Posterior vena cava (tissue), 2 donors: ENCODE measurements around the gene NOTCH4. TPM values are rescaled to one million over a fixed set of nuclear protein-coding genes. Genes with fewer than 3 reads are reported as not detected.

Source experiments
- DNase-seq: peaks from one replicate; pipeline ENCODE4 v3.0.0-alpha.2; 2020; ENCODE audit warnings: low spot score
- intact Hi-C, 2 donors: fragments of 100-400 bp; cut with DNase I; formaldehyde crosslinking; loops; one replicate each; pipeline versions ENCODE4 v1.14.1 to v1.14.2; 2022 to 2023
- total RNA-seq, 2 donors: library from RNA; stranded (reverse); fragmentation: NEBNext Ultra II Directional; extraction: Animal tissue kit (Norgen Biotek cat#: 25700); gene quantifications; one replicate each; pipeline ENCODE4 v1.2.1, GENCODE V29; 2021
- donor health status: DM: yes; HTN: yes; CAD: no.
- donor health status: DM: yes; HTN: yes; CAD: no.

The NOTCH4 gene
- total RNA-seq, 2 donors from 2014 or later, result 17.3 to 24.1 TPM

DNA sequence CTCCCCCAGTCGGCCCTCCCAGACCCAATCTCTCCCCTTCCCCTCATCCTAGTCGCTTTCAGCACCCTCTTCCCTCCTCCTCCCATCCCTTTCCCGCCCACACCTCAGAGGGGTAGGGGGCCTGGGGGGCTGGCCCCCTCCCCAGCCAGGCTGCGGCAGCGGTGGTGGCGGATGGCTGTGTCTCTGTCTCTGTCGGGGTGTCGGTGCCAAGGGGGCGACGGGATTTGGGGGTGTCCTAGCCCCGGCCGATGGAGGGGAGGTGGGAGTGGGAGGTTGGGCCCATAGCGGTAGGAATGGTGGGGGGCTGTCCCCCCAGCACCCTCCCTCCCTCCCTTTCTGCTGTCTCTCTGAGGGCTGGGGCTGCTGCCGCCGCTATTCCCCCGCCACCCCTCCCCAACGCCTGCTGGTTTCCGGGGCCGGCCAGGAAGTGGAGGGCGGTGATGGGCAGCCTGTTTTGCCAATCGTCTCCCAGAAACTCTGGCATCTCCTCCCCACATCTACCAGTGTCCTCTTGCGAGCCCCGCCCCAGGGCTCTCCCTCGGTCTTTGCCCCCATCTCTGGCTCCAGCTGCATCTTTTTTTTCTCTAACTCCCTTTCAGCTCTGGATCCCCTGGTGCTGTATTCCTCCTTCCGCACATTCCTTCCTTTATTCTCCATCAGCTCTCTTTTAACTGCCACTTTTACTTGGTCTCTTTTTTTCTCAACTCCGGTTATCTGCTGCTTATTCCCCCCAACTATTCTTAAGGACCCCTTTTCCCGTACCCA lies 48.0 kb downstream of the NOTCH4 start, which contains the start of gene AGPAT1:
TSS of gene AGPAT1 (minus strand) at position 374 of the 765 bp plus-strand sequence. CDS start 4,588 bp downstream, outside the sequence.
- DNase-seq, result peak; percentile 99
- intact Hi-C loops, result loop anchor here in 1 of 2 donors (5.0 kb wide), 1 partner anchor 49 kb away; the partner anchor contains the start of gene ATF6B

DNA sequence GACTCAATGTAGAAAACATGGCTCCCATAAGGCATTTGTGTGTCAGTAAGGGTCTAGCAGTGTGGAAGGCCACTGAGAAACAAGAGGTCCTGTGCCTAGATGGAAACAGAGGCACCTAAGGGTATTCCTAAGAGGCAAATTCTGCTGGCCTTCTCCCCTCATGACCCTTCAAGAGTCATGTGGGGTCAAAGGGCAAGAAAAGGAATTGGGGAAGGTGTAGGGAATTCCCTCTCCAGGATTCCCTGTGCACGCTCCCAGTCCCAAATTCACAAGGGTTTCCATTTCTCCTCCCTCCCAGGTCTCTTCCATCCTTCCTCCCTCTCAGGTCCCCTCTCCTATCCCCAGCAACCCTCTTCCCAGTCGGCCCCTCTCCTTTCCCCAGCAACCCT lies 48.6 kb downstream of the NOTCH4 start:
- intact Hi-C loops, result loop anchor here in 1 of 2 donors (5.0 kb wide), 1 partner anchor 48 kb away; the partner anchor contains the start of gene ATF6B

DNA sequence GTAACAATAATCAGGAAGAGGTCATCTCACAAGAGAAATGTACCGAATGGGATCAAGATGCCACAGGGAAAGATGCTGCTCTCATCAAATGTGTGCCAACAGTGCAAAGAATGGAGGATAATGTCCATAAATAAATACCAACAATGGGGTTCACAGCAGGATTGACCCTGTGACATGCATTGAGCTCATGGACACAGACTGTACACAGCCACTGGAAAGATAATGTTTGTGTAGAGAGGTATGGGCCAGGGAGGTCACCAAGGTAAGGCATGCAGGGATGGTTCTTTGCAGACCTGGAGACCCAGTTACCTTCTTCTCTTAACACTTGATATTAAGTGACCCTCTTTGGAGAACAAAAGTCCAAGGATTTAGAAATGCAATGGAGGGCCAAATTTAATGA lies 49.5 kb downstream of the NOTCH4 start:
- DNase-seq, result no peak
- intact Hi-C loops, result no loop called here

More for the DNA sequence above, 48.6 kb downstream of the NOTCH4 start:
- DNase-seq, result no peak

DNA sequence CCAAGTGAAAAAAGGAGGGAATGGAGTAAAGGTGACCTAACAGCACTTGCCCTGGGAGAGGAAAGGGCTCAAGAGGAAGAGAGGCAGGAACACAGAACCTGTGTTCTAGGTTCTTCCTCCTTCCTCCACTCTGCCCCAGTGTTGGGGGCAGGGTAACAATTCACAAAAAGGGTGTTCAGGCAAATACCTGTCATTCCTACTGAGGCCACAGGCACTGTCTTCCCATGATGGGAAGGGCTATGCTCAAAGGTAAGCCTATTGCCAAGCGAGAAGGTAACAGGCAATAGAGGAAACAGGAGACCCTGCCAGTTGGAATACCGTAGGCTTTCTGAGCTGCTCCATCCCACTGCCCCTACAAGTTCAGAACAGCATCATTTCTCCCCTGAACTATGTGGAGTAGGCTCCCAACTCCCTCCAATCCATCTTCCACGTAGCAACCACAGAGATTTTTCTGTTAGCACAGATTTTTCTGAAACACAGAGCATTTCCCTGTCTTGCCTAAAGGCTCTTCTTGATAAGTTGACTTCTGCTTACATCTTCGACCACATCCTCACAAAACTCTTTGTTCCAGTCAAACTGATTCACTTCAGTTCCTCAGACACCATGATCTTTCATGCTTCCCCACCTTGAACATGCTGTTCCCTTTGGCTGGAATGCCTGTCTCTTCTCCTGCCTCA lies 50.7 kb downstream of the NOTCH4 start:
- no peak for DNase-seq
- intact Hi-C loops, result no loop called here

DNA sequence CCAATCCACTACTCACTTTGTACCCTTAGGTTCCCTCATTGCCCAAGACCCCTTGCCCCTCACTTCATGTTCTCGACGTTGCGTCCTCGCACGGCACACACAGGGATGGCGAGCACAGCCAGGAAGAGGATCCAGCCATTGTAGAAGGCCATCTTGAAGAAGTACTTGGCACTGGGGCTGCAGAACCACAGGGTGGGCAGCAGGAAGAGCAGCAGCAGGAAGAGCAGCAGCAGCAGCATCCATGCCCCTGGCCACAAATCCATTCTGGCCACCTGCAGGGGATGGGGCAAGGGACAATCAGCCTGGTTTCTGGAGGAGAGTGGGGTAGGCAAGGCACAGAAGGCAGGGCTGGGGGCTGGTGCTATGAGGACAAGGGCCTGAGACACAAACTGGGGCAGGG lies 52.6 kb downstream of the NOTCH4 start:
- intact Hi-C loops, result no loop called here

DNA sequence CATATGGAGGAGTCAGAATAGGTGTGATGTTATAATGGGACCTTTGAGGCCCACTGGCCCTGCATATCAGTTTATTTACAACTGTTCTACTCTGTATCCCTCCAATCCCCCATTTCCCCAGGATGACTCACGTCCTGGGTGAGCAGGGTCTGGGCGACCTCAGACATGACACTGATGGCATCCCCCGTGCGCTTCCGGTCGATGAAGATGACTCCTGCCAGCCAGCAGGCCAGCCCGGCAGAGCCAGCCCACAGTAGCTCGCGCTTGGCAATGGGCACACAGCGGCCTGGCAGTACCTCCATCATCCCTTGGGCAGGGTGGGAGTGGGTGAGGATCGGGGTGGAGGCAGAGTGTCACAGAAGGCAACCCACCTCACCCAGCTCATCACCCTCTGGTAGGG lies 53.6 kb downstream of the NOTCH4 start:
- intact Hi-C loops, result no loop called here
- DNase-seq, result no peak

More for the DNA sequence above, 52.6 kb downstream of the NOTCH4 start:
- no peak for DNase-seq

DNA sequence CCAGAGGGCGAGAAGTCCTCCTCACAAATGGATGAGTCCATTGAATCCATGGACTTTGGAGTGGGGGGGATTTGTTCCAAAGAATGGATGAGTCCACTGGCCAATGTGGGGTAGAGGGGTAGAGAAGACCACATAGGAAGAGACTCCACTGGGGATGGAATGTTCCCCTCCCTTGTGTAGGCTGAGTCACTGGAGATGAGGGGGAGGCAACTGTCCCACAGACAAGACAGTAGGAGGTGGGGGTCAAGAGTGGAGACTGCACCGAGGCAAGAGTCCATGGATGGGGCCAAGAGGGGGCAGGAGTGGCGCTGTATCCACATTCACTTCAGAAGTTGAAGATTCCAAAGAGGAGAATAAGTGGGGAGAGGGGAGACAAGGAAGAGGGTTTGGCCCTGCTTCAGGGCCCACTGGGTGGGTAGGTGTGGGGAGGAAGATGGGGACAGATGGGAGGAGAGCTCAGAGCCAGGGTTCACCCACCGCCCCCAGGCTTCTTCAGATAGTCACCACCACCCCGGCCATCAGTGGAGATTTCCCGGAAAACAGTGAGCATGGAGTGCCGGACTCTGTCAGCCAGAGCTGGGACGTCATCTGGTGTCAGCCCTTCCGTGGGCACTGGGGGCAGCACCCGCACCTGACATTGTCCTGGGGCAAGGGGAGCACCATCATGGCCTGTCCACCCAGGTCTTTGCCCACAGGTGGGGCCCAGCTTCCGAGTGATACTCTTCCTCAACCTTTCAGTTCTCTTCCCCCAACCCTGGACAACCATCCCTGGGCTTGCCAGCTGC lies 54.9 kb downstream of the NOTCH4 start:
- no peak for DNase-seq

DNA sequence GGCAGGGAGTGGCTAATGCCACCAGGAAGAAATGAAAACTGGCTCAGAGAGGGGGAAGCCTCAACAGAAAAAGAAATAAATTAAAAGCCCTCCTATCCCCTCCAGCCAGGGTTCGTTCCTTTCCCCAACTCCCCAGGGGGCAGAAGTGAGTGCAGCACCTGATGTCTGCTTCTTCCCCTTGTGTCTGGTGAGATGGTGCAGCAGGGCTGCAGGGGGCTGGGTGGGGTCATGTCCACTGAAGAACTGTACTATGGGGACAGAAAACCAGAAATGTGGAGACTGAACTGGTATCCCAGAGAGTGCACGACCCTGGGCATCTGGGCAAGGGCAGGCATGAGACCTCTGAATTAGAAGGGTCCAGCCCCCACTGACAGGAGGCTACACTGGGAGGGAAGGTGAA lies 55.5 kb downstream of the NOTCH4 start:
- intact Hi-C loops, result no loop called here
- DNase-seq, result no peak

More for the DNA sequence above, 54.9 kb downstream of the NOTCH4 start:
- intact Hi-C loops, result no loop called here

DNA sequence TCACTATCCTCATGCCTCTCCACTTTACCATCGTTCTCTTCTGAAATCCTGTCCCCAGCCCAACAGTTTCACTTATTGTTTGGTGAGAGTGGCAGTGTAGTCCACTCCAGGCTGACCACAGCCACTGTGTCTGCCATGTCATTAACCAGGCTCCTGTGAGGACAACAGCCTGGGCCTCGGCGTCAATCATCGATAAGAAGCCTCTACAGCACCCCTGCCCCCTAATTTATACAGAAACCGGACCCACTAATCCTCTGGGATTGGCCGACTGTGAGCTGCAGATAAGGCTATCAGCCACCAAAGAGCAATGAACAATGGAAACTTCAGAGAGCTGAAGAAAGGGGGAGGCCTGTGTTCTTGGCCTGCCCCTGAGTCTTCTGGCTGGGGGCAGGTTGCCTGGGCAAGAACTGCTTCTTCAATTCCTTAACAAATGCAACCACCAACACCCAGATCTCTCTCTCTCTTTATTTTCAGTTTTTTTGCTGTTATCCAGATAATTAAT lies 56.1 kb downstream of the NOTCH4 start:
- DNase-seq, result no peak
- intact Hi-C loops, result no loop called here

DNA sequence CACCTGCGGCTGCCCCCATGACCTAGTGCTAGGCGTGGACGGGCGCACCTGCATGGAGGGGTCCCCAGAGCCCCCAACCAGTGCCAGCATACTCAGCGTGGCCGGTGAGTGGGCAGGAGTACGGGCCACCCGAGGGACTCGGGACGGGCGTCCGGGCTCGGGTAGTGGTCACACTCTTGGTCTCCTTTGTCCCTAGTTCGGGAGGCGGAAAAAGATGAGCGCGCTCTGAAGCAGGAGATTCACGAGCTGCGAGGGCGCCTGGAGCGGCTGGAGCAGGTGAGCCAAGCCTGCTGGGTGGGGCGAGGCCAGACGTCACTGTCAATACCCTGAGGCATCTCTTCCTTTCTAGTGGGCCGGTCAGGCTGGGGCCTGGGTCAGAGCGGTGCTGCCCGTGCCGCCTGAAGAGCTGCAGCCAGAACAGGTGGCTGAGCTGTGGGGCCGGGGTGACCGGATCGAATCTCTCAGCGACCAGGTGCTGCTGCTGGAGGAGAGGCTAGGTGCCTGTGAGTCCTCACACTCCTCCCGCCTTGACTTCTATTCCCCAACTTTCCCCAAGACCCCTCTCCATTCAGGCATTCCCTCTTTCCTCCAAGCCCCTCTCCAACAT lies 56.6 kb downstream of the NOTCH4 start:
- no peak for DNase-seq

DNA sequence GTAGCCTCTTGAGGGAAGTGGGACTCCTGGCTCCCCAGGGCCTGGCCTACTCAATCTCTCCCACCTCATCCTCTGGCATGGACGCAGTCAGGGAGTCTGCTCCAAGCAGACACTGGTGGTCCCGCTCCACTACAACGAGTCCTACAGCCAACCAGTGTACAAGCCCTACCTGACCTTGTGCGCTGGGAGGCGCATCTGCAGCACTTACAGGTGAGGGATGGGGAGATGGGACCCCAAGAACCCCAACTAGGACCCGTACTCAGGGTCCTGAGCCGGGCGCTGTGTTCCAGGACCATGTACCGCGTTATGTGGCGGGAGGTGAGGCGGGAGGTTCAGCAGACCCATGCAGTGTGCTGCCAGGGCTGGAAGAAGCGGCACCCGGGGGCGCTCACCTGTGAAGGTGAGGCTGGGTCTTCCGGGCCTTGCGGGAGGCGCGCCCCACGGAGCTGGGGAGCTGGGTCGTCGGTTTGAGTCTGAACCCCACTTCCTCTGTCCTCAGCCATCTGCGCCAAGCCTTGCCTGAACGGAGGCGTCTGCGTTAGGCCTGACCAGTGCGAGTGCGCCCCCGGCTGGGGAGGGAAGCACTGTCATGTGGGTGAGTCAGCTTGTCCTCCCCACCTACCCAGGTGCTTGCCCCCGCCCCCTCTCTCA lies 57.3 kb downstream of the NOTCH4 start:
- no peak for DNase-seq
- intact Hi-C loops, result no loop called here

More for the DNA sequence above, 56.6 kb downstream of the NOTCH4 start:
- intact Hi-C loops, result no loop called here

DNA sequence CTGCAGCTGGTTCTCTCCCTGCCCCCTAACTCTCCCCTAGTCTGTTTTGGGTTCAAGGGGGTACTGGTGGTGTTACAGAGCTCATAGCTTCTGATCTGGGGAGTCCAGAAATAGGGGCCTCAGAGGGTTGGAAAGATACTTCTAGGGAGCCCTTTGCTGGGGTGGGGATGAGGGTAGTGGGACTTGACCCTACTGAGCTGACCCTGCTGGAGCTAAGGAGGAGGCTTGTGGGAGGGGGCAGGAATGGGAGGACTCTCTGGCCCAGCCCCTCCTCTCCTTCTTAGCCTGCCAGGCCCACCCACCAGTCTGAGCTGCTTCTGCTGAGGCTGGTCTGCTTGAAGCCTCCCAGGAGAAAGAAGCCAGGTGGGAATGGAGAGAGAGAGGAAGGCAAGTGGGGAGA lies 59.6 kb downstream of the NOTCH4 start, which contains the start of gene EGFL8:
TSS of gene EGFL8 (plus strand) at position 301 of the 400 bp plus-strand sequence. CDS start 1,571 bp downstream, outside the sequence.
- DNase-seq, result no peak
- intact Hi-C loops, result no loop called here

DNA sequence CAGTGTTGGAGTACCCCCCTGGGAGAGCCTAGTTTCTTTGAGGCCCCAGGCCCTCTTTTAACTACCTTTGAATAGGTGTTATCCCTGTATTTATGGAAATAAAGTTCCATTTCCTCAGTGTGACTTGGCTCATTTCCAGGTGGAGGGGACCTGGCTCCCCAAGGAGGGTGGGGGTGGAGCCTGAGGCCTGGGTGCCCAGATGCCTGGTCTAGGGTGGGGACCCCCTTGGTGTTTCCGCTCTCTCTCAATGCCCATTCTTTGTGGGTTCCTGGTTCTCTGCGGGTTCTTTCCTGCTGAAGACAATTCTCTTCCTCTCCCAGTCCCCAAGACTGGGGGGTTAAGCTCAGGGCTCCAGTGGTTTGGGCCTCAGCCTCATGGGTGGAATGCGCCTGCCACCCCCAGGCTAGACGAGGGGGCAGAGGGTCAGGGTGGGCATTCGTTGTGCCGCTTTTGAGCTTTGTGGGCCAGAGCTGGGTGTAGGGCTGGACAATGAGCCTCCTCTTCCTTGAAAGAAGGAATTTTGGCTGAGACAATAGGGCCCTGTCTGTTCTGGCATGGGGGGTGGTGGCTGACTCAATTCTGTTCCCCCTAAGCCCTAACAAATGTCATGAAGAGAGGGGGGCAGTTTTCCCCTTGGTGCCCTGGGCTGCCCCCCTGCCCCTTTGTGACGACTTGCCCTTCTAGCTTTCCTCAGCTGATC lies 60.2 kb downstream of the NOTCH4 start:
- intact Hi-C loops, result no loop called here
- DNase-seq, result no peak

DNA sequence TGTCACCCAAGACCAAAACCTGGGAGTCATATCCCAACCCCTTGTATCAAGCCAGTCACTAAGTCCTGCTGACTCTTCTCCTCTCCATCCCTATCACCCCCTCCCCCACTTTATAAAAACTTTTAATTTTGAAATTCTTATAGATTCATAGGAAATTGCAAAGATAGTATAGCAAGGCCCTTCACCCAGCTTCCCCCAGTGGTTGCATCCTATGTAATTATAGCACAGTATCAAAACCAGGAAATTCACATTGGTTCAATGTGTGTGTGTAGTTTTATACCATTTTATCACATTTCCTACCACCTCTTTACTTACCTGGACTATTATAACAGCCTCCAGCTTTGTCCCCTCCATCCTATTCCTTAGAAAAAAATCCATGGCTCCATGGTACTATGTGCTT lies 65.8 kb downstream of the NOTCH4 start:
- no peak for DNase-seq
- intact Hi-C loops, result loop anchor here in 1 of 2 donors (5.0 kb wide), 1 partner anchor 41 kb away; no protein-coding TSS in a partner anchor

DNA sequence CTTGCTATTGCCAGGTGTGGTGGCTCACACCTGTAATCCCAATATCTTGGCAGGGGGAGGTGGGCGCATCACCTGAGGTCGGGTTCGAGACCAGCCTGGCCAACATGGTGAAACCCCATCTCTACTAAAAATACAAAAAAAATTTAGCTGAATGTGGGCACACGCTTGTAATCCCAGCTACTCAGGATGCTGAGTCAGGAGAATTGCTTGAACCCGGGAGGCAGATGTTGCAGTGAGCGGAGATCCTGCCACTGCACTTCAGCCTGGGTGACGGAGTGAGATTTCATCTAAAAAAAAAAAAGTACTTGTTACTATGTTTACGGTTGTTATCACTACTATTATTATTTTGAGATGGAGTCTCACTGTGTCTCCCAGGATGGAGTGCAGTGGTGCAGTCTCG lies 67.0 kb downstream of the NOTCH4 start:
- intact Hi-C loops, result loop anchor here in 1 of 2 donors (5.0 kb wide), 1 partner anchor 40 kb away; no protein-coding TSS in a partner anchor
- peak; percentile 54 for DNase-seq

DNA sequence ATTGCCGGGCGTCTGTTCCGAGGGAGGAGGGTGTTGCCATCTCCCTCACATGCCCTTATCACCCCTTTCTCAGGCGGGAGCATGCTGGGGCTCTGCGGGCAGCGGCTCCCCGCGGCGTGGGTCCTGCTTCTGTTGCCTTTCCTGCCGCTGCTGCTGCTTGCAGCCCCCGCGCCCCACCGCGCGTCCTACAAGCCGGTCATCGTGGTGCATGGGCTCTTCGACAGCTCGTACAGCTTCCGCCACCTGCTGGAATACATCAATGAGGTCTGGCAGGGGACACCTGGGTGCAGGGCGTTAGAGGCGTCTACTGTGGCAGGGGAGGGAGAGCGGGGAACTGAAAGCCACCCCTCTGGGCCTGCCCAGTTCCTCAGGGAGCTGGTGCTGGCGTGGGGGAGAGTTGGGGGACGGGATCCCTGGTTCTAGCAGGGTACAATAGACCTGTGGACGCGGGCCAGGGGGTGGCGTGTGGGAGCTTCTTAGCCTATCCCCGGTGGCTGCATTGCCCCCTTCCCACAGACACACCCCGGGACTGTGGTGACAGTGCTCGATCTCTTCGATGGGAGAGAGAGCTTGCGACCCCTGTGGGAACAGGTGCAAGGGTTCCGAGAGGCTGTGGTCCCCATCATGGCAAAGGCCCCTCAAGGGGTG lies 69.2 kb downstream of the NOTCH4 start:
- peak; percentile 83 for DNase-seq
- intact Hi-C loops, result loop anchor here in 1 of 2 donors (5.0 kb wide), 1 partner anchor 37 kb away; no protein-coding TSS in a partner anchor
